Left hindlimb (tissue), 1 donor: ENCODE measurements around the gene MYH8.

Source experiments
- DNase-seq: peaks from one replicate; pipeline ENCODE4 v3.0.0-alpha.2; 2018

MYH8 gene

GRCh38 chr17:10421900-10422542, at the start of gene MYH8:
Gene MYH8, minus strand, starts transcription at chr17:10421950. Its CDS starts 1,723 bp downstream, at chr17:10420227.
- DNase-seq = no peak

GRCh38 chr17:10469459-10469858, 47.7 kb upstream of the MYH8 start, which contains the start of gene MYH4:
Gene MYH4, minus strand, starts transcription at chr17:10469559. Its CDS starts 2,814 bp downstream, at chr17:10466745.
- DNase-seq = no peak

DNA sequence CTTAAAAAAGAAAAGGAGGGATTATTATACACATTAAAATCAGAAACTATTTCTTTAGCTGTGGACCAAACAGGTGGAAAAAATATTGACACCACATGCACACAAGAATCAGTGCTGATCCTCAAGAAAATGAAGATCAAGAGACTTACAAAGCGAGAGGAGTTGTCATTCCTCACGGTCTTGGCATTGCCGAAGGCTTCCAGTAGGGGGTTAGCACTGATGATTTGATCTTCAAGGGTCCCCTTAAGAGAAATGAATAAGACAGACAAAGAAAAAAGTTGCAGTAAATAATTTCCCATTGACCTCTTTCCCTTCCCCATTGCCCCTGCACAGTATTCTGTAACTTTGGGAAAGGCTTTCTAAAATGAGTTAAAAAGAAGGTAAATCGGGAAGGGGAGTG, 41.7 kb upstream of the MYH8 start:
- DNase-seq = no peak

DNA sequence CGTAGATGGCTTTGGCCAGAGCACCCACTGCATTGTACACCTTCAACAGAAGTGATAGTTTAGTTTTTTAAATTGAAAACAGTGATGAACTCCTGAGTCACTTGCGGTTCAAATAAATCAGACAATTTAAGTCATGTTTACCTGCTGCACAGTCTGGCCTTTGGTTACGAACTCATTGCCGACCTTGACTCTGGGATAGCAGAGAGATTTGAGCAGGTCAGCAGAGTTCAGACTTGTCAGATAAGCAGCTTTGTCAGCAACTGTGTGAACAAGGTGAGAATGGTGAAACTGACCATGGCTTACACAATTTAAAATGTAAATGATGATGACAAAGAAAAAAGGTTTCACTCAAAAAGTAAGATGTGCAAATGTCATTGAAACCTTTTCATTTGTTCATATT, 38.3 kb upstream of the MYH8 start:
- no peak for DNase-seq

DNA sequence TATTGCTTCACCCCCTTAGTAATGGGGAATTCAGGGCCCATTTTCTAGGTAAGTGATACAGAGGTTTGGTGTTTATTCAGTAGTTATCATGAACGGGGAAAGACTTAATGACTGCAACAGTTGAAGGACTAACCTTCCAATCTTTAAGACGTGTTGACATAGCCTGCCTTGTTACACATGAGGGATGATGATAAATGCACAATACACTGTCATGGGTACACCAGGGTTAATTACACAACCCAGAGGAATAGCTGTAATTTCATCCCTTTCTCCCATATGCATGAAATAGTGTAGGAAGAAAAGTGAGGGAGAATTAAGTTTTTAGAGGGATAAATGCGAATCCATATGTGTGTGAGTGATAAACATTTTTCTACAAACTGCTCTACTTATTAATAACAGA, 37.0 kb upstream of the MYH8 start:
- DNase-seq = no peak

- DNase-seq = no peak
These were observed 36.2 kb upstream of the MYH8 start for GRCh38 chr17:10457952-10458351.

DNA sequence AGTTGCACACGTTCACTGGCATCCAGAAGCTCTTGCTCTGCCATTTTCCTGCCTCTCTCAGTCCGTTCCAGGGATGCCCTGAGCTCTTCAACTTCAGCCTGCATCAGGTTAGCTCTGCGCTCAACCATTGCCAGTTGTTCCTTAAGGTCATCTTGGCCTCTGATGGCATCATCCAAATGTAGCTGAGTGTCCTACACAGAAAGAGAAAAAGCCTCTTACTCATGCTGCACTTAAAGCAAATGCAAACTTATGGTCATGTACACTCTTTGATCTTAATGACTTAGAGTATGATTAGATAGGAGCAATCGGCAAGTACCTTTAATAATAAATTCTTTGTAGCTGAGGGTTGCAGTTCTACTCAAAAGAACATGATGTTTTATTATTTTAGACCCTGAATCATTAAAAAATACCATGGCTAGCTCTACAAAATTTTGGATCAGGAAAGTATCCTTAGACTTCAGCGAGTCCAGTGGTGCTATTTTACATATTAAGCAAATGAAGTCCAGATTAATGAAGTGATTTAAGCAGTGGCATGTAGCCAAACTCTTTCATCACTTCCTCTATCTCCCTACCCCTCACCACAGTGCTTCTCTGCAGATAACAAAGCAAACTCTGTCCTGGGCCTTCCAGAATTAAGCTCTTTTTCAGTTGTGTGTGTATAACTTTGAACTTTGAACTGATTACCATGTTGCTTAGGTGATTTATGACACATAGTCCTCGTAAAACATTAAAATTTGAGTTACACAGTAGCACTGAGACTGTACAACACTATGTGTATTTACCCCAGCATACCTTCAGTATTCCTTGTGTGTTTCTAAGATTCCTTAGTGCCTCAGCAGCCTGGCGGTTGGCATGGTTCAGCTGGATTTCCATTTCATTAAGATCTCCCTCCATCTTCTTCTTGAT, 25.5 kb upstream of the MYH8 start:
- no peak for DNase-seq

DNA sequence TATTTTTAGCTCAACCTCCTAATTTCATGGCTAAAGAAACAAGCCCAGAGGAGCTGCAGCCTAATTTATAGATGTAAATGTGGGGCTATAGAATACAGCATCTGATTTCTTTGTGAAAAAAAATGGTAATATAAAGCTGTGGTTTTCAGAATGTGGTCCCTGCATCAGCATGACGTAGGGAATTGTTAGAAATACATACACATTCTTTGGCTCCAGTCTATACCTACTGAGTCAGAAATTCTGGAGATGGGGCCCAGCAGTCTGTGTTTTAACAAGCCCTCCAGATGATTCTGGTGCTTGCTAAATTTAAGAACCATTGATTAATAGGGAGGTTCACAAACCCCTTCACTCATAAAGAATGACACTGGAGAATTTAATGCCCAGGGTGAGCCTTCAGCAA, 18.1 kb upstream of the MYH8 start:
- DNase-seq = no peak

- no peak for DNase-seq
These were observed 13.3 kb upstream of the MYH8 start for GRCh38 chr17:10435096-10435495.

GRCh38 chr17:10429421-10430045, 7.8 kb upstream of the MYH8 start:
- DNase-seq = no peak

DNA sequence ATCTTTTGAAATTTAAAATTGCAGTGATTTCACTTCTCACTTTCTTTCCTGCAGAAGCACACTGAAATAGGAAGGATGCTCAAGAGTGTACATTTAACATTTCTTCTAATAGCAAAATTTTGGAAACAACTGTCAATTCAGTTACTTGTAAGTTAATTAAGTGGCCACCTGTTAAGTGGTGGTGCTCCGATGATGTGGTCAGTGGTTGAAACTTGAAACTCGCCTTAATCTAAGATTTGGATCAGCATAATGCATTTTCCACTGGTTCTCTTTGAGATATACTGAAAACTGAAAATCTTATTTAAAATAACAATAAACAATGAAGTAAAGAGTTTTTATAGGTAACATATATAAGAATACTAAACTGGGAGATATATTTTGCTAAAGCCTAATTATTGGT, 7.0 kb upstream of the MYH8 start:
- no peak for DNase-seq

DNA sequence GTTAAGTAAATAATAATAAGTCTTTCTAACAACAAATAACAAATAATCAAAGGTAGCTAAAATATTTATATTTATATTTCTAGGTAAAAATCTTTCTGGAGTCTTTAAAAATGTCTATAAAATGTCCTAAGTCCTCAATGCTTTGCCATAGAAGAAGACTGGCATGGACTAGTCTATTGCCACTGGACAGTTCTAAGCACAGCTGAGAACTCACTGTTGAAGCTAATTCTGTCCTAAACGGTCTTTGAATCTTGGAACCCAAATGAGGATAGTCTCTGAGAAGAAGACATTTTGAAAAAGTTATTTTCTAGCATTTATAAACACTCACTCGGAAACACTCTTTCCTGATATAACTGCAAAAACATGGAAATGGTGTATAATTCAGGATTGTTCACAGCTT, 539 bp downstream of the MYH8 start:
- DNase-seq = no peak

GRCh38 chr17:10420811-10421210, 939 bp downstream of the MYH8 start:
- no peak for DNase-seq

- DNase-seq = peak; percentile 47
These were observed 4.3 kb downstream of the MYH8 start for GRCh38 chr17:10417431-10417830.

DNA sequence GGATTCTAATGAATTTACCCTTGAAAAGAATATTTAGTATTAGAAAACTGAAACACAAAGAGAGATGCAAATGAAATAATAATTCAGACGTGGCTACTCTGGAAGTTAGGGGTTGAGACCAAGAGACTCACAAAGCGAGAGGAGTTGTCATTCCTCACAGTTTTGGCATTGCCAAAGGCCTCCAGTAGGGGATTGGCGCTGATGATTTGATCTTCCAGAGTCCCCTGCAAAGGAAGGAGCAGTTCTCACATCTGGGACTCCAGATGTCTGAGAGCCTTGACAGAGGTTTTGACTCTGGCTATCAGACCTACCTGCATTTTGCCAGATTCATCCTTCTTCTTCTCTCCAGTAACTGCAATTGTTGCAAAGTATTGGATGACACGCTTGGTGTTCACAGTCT, 6.6 kb downstream of the MYH8 start:
- no peak for DNase-seq

DNA sequence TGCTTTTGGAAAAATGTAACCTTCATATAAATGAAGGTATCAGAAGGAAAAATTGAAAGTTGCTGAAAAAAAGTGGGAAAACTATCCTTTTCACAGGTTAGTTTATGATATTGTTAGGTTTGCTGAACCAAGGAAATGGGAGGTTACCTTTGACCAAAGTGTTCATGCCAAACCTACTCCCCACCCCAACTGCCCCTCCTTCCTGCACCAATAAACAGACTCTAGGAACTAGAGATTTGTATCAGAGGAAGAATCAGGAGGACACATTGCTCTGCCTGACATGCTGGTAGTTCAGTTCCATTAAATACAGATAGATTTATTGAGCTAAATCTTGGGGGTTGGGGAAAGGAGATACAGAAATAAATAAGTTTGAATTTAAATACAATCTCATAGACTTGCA, 18.2 kb downstream of the MYH8 start:
- no peak for DNase-seq

GRCh38 chr17:10398352-10398751, 23.4 kb downstream of the MYH8 start:
- DNase-seq = no peak

DNA sequence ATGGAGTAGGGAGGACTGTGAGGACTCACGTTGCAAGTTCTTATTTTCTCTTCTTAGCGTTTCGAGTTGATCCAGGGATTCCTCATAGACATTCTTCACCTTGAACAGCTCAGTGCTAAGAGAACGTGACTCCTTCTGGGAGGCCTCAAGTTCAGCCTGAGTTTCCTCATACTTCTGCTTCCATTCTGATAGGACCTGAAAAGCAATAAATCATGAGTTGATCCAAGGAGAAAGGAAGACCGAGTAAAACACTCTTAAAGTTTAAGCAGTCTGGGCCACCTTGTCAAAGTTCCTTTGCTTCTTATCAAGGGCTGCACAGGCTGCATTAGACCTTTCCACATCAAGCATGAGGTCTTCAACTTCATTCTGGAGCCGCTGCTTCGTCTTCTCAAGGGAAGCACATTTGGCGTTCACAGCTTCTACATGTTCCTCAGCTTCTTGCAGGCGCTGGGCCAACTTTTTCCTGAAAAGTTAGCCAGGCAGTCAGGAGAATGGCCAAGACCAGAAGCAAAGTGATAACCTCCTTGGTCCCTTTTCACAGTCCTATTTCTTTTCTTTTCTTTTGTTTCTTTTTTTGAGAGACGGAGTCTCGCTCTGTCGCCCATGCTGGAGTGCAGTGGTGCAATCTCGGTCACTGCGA, 25.1 kb downstream of the MYH8 start:
- no peak for DNase-seq

GRCh38 chr17:10394201-10394887, 27.4 kb downstream of the MYH8 start:
- no peak for DNase-seq

- DNase-seq = no peak
These were observed 28.9 kb downstream of the MYH8 start for GRCh38 chr17:10392880-10393279.

GRCh38 chr17:10385871-10386270, 35.9 kb downstream of the MYH8 start:
- DNase-seq = no peak

DNA sequence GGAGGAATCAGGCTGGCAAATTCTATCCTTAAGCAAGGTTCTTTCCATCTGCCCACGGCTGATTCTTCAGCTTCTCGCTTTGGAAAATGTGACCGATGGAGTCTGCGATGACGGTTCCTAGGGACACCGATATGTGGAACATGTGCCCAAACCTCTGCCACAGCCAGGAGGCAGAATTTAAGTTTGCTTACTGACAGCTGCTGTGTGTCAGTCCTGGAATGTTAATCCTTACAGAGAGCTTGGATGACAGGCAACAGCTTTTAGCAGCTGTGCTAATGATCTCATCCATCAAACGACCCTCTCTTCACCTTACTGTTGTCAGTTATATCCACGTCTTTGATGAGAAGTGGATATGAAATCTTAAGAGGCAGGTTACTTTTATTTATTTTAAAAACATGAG, 37.6 kb downstream of the MYH8 start:
- peak; percentile 52 for DNase-seq
